ENCODE measurements around the gene TMEM131. TPM values are rescaled to one million over a fixed set of nuclear protein-coding genes. Genes with fewer than 3 reads are reported as not detected.

The TMEM131 gene
- total and polyA plus RNA-seq, 2 experiments from 2014 or later = 9.2 to 22.7 TPM

DNA sequence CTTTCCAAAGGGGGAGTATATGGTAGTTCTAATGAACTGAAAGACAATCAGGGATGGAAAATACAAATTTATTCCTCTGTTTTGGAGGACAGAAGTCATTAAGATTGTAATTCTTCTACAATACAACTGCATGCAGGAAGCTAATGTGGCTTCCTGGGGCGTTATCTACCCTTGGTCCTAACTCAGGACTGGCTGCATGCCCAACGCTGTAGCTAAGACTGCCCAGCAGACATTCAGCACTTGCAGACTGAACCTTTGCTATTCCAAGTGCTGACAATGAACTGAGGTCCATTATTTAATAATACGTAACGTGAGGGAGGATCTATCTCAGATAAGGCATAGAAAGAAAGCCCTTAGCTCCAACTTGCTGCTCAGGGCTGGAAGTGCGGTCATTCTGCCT lies 229.2 kb downstream of the TMEM131 start (continued):
- no peak for TF ChIP-seq POLR2AphosphoS5 (IDR thresholded peaks at IDR 0.05; ENCODE audit: low read depth)

DNA sequence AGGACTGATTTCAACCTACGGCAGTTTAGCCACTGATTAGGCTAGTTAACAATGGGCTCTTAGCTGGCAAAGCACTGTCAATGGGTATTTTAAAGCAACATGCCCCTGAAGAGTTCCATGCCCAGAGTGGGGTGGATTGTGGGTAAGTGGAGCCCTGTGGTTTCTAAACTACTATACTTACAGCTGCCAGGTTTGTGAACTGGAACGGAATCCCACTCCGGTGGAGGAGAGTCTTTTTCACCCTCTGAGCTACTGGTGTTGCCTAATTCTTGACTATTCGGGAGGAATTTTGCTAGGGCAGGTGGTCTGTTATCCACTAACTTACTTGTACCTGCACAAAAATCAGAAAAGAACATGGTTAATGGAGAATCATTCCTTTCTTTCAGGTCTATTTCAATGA lies 229.8 kb downstream of the TMEM131 start:
- no peak overlapping the region for H3K4me2 ChIP-seq
- Mint-ChIP-seq H3K4me1 (peaks cover 19% of the 10 kb centered on the region), H3K27me3 (ENCODE audit: insufficient read depth, low read depth, poor library complexity) (peaks cover 1% of the 10 kb centered on the region), H3K9me3 (no peaks in the 10 kb centered on the region), H3K36me3 (ENCODE audit: low read depth) (peaks cover 9% of the 10 kb centered on the region; the same call in 2 of the 3 replicates), H3K27ac (no peak overlapping the region), H3K4me3 (no peak overlapping the region)
- no peak for DNase-seq (ENCODE audit: low spot score)
- H3K4me3 ChIP-seq = no peak overlapping the region
- no peaks in the 10 kb centered on the region for H3K79me2 ChIP-seq (replicated peaks; ENCODE audit: insufficient read depth)
- TF ChIP-seq CTCF (conservative IDR thresholded peaks at IDR 0.05; ENCODE audit: low read depth in 2 of 2) = no peak
- TF ChIP-seq, protein P1, sequence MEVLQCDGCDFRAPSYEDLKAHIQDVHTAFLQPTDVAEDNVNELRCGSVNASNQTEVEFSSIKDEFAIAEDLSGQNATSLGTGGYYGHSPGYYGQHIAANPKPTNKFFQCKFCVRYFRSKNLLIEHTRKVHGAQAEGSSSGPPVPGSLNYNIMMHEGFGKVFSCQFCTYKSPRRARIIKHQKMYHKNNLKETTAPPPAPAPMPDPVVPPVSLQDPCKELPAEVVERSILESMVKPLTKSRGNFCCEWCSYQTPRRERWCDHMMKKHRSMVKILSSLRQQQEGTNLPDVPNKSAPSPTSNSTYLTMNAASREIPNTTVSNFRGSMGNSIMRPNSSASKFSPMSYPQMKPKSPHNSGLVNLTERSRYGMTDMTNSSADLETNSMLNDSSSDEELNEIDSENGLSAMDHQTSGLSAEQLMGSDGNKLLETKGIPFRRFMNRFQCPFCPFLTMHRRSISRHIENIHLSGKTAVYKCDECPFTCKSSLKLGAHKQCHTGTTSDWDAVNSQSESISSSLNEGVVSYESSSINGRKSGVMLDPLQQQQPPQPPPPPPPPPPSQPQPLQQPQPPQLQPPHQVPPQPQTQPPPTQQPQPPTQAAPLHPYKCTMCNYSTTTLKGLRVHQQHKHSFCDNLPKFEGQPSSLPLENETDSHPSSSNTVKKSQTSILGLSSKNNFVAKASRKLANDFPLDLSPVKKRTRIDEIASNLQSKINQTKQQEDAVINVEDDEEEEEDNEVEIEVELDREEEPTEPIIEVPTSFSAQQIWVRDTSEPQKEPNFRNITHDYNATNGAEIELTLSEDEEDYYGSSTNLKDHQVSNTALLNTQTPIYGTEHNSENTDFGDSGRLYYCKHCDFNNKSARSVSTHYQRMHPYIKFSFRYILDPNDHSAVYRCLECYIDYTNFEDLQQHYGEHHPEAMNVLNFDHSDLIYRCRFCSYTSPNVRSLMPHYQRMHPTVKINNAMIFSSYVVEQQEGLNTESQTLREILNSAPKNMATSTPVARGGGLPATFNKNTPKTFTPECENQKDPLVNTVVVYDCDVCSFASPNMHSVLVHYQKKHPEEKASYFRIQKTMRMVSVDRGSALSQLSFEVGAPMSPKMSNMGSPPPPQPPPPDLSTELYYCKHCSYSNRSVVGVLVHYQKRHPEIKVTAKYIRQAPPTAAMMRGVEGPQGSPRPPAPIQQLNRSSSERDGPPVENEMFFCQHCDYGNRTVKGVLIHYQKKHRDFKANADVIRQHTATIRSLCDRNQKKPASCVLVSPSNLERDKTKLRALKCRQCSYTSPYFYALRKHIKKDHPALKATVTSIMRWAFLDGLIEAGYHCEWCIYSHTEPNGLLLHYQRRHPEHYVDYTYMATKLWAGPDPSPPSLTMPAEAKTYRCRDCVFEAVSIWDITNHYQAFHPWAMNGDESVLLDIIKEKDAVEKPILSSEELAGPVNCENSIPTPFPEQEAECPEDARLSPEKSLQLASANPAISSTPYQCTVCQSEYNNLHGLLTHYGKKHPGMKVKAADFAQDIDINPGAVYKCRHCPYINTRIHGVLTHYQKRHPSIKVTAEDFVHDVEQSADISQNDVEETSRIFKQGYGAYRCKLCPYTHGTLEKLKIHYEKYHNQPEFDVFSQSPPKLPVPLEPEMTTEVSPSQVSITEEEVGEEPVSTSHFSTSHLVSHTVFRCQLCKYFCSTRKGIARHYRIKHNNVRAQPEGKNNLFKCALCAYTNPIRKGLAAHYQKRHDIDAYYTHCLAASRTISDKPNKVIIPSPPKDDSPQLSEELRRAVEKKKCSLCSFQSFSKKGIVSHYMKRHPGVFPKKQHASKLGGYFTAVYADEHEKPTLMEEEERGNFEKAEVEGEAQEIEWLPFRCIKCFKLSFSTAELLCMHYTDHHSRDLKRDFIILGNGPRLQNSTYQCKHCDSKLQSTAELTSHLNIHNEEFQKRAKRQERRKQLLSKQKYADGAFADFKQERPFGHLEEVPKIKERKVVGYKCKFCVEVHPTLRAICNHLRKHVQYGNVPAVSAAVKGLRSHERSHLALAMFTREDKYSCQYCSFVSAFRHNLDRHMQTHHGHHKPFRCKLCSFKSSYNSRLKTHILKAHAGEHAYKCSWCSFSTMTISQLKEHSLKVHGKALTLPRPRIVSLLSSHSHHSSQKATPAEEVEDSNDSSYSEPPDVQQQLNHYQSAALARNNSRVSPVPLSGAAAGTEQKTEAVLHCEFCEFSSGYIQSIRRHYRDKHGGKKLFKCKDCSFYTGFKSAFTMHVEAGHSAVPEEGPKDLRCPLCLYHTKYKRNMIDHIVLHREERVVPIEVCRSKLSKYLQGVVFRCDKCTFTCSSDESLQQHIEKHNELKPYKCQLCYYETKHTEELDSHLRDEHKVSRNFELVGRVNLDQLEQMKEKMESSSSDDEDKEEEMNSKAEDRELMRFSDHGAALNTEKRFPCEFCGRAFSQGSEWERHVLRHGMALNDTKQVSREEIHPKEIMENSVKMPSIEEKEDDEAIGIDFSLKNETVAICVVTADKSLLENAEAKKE (CRISPR knock-in tag; IDR thresholded peaks at IDR 0.05) = no peak
- TF ChIP-seq, protein P2, sequence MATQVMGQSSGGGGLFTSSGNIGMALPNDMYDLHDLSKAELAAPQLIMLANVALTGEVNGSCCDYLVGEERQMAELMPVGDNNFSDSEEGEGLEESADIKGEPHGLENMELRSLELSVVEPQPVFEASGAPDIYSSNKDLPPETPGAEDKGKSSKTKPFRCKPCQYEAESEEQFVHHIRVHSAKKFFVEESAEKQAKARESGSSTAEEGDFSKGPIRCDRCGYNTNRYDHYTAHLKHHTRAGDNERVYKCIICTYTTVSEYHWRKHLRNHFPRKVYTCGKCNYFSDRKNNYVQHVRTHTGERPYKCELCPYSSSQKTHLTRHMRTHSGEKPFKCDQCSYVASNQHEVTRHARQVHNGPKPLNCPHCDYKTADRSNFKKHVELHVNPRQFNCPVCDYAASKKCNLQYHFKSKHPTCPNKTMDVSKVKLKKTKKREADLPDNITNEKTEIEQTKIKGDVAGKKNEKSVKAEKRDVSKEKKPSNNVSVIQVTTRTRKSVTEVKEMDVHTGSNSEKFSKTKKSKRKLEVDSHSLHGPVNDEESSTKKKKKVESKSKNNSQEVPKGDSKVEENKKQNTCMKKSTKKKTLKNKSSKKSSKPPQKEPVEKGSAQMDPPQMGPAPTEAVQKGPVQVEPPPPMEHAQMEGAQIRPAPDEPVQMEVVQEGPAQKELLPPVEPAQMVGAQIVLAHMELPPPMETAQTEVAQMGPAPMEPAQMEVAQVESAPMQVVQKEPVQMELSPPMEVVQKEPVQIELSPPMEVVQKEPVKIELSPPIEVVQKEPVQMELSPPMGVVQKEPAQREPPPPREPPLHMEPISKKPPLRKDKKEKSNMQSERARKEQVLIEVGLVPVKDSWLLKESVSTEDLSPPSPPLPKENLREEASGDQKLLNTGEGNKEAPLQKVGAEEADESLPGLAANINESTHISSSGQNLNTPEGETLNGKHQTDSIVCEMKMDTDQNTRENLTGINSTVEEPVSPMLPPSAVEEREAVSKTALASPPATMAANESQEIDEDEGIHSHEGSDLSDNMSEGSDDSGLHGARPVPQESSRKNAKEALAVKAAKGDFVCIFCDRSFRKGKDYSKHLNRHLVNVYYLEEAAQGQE (IDR thresholded peaks at IDR 0.05; ENCODE audit: unreplicated experiment) = no peak
- no peak for TF ChIP-seq NANOG (IDR thresholded peaks at IDR 0.05; ENCODE audit: borderline replicate concordance)
- TF ChIP-seq ETS1 (IDR thresholded peaks at IDR 0.05) = no peak
- no peak for TF ChIP-seq EZH2phosphoT487 (IDR thresholded peaks at IDR 0.05; ENCODE audit: unreplicated experiment)
- no peak for TF ChIP-seq JUNB (IDR thresholded peaks at IDR 0.05; ENCODE audit: unreplicated experiment)
- no peak for TF ChIP-seq CREB1 (CRISPR knock-in tag; IDR thresholded peaks at IDR 0.05; ENCODE audit: low read depth)
- TF ChIP-seq EZH2 (IDR thresholded peaks at IDR 0.05; ENCODE audit: low read depth, unreplicated experiment) = no peak
- TF ChIP-seq ZNF331 (CRISPR knock-in tag; IDR thresholded peaks at IDR 0.05; ENCODE audit: low read depth) = no peak
- TF ChIP-seq POLR2AphosphoS5 (IDR thresholded peaks at IDR 0.05; ENCODE audit: low read depth) = no peak
- TF ChIP-seq ZNF114 (CRISPR knock-in tag; IDR thresholded peaks at IDR 0.05) = no peak
- no peak for TF ChIP-seq STAT1 (IDR thresholded peaks at IDR 0.05; ENCODE audit: unreplicated experiment)
- no peaks in the 10 kb centered on the region for H3F3A ChIP-seq (replicated peaks; ENCODE audit: low read depth)
- no peaks in the 10 kb centered on the region for H3K36me3 ChIP-seq (ENCODE audit: insufficient read depth)
- no peak overlapping the region for H2AFZ ChIP-seq
- H3K4me1 ChIP-seq (ENCODE audit: insufficient read depth) = peaks cover 7% of the 10 kb centered on the region
- no peaks in the 10 kb centered on the region for H3K9me2 ChIP-seq (ENCODE audit: insufficient read depth)
- no peak overlapping the region for H3K27ac ChIP-seq (ENCODE audit: low read depth)
- no peaks in the 10 kb centered on the region for H3K27me3 ChIP-seq (ENCODE audit: insufficient read depth)
- H4K20me1 ChIP-seq (replicated peaks; ENCODE audit: insufficient read depth) = peaks cover 7% of the 10 kb centered on the region; the same call in 1 of the 2 replicates
- ATAC-seq = no peak
